Activated CD8-positive, alpha-beta memory T cell treated with anti-CD3 and anti-CD28 coated beads, Interleukin-2, amount 50 U/mL, for 48 hours (primary cell): ENCODE data around the gene TRIOBP.
"Not testable (repeated sequence)": the region's sequence is repeated elsewhere in the genome, so short reads cannot be mapped to it uniquely, and the experiment has no call there.

Experiments used
- DNase-seq: peaks from one replicate; pipeline ENCODE4 v3.0.0-alpha.2; 2020

TRIOBP gene

DNA sequence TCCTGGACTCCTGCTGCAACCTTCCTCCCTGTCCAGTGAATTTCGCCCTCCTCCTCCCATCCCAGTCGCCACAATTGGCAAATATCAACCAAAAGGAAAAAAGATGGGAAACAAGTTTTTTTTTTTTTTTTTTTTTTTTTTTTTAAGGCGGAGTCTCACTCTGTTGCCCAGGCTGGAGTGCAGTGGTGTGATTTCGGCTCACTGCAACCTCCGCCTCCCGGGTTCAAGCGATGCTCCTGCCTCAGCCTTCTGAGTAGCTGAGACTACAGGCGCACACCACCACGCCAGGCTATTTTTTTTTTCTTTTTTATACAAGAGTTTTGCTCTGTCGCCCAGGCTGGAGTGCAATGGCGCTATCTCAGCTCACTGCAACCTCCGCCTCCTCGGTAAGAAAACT lies 590 bp upstream of the TRIOBP start:
- DNase-seq: not testable (repeated sequence)

DNA sequence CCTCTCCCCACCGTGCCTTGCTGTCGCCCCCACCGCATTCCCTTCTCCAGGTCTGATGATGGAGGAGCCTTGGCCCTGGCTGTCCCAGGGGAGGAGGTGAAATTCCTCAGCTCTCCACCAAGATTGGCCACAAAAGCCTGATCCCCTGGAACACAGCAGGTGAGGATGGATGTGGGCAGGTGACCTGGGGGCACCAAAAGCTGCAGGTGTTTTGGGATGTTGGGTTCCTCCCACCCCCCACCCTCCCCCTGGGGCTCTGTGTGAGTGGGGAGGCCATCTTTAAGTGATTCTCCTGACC lies 639 bp downstream of the TRIOBP start:
- DNase-seq: no peak

DNA sequence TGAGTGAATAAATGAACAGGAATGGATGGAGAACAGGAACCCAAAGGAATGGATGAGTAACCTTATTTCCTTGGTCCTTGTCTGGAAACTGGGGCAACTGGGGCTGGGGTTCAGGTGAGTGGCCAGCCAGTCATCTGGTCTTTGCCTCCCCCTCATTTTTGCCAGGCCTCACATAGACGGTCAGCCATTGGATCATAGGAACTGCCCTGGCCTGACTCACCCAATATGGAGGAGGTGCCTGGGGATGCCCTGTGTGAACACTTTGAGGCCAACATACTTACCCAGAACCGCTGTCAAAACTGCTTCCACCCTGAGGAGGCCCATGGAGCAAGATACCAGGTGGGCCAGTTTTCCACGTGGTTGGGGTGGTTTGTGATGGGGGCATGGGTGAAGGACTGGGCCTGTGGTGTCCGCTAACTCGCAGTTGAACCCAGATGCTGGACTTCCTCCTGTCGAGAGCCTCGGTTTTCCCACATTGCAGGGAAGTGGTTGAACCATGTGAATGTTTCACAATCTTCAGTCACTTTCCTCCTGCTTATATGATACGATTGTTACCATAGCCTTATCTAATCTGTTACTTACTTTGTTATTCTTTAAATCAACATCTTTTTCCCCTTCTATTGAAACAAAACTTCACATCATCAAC lies 4.4 kb downstream of the TRIOBP start:
- DNase-seq: no peak

- DNase-seq: no peak
These were observed 7.1 kb downstream of the TRIOBP start for GRCh38 chr22:37703906-37704305.

- DNase-seq: no peak
These were observed 7.8 kb downstream of the TRIOBP start for GRCh38 chr22:37704645-37705044.

DNA sequence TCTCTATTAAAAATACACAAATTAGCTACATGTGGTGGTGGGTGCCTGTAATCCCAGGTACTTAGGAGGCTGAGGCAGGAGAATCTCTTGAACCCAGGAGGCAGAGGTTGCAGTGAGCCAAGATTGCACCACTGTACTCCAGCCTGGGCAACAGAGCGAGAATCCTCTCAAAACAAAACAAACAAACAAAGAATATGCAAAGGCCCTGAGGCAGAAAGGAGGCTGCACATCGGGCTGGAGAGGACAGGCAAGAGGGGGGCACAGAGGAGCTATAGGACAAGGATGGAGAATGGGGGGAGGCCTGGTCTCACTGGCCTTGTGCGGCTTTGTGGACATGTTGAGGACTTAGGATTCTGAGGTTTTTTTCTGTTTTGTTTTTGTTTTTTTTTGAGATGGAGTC lies 8.4 kb downstream of the TRIOBP start:
- no peak for DNase-seq

GRCh38 chr22:37708580-37709444 lies 12.0 kb downstream of the TRIOBP start:
- no peak for DNase-seq

DNA sequence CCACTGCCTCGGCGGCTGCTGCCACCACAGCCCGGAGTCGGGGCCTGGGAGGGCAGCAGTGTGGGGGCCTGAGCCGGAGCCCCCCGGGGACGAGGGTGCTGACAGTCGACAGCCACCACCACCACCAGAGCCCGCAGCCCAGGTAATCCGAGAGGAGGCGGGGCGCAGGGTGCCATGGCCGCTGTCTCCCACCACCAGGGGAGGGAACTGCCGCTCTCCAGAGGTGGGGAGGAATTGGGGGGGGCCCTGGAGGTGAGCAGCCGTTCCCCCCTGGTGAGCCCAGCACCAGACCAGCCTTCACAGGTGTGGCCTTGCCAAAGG lies 12.6 kb downstream of the TRIOBP start:
- no peak for DNase-seq

DNA sequence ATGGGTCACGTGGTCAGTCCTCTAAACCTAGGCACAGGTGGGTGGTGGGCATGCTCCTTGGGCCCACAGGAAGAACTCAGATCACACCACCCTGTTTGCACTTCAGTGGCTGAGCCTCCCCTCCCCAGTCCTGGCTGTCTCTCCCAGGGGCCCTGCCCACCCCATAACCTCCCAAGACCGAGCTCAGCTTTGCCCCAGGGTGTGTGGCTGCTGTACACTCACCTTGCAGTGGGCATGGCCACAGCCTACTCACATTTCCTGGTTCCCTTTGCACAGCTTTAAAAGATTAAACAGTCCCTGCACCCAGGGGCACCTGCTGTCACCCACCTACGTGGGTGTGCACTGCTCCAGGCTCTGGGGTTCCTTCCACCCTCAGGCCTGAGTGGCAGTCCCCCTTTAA lies 13.8 kb downstream of the TRIOBP start:
- DNase-seq: no peak

DNA sequence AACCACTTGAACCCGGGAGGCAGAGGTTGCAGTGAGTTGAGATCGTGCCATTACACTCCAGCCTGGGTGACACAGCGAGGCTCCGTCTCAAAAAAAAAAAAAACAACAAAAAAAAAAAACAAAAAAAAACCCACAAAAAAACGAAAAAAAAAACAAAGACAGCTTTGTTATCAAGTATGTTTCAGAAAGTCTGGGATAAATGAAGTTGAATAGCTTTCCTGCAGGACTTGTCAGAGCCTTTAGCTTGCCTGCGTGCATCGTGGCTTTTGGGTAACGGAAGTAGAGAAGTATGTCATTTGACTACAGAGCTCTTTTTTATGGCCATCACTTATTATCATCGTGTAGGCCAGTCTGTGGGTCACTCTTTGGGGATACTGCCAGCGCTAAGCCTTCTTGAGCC lies 14.6 kb downstream of the TRIOBP start:
- DNase-seq: no peak

DNA sequence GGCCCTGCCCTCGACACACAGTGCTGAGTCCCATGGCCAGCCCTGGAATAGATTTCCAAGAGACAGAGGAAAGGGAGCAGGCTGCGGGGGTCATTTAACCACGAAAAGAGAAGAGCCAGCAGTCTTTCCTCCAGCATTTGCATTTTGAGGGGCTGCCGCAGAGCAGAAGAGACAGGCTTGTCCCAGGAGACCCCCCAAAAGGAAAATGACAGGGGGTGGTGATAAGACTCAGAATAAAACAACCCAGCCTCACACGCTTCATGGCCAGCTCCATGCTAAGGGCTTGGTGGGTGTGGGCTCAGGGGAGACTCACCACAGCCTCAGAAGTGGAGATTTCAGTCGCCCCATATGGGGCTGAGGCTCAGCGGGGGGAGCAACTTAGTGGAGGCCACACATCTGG lies 16.9 kb downstream of the TRIOBP start:
- no peak for DNase-seq

- DNase-seq: no peak
These were observed 17.8 kb downstream of the TRIOBP start for GRCh38 chr22:37714634-37715033.

DNA sequence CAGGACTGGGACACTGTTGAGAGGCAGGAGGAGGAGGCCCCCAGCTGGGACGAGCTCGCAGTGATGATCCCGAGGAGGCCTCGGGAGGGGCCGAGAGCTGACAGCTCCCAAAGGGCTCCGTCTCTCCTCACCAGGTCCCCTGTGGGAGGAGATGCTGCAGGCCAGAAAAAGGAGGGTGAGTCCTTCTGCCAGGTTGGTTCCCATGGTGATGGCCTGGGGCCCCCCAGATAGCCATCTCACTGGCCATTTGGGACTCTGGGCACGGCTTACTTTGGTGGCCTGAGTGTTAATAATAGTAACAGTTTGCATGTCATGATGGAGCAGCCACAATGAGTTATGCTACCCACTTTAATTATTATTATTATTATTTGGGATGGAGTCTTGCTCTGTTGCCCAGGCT lies 18.9 kb downstream of the TRIOBP start:
- no peak for DNase-seq

GRCh38 chr22:37716708-37717107 lies 19.9 kb downstream of the TRIOBP start:
- no peak for DNase-seq

GRCh38 chr22:37717235-37717634 lies 20.4 kb downstream of the TRIOBP start:
- DNase-seq: not testable (repeated sequence)

DNA sequence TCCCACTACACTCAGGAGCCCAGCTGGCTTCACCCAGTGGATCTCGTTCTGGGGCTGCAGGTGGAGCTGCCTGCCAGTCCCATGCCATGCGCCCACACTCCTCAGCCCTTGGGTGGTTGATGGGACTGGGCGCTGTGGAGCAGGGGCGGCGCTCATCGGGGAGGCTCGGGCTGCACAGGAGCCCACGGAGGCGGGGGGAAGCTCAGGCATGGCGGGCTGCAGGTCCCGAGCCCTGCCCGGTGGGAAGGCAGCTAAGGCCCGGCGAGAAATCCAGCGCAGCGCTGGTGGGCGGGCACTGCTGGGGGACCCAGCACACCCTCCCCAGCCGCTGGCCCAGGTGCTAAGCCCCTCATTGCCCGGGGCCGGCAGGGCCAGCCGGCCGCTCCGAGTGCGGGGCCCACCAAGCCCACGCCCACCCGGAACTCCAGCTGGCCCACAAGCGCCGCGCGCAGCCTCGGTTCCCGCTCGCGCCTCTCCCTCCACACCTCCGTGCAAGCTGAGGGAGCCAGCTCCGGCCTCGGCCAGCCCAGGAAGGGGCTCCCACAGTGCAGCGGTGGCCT lies 21.0 kb downstream of the TRIOBP start:
- not testable (repeated sequence) for DNase-seq

DNA sequence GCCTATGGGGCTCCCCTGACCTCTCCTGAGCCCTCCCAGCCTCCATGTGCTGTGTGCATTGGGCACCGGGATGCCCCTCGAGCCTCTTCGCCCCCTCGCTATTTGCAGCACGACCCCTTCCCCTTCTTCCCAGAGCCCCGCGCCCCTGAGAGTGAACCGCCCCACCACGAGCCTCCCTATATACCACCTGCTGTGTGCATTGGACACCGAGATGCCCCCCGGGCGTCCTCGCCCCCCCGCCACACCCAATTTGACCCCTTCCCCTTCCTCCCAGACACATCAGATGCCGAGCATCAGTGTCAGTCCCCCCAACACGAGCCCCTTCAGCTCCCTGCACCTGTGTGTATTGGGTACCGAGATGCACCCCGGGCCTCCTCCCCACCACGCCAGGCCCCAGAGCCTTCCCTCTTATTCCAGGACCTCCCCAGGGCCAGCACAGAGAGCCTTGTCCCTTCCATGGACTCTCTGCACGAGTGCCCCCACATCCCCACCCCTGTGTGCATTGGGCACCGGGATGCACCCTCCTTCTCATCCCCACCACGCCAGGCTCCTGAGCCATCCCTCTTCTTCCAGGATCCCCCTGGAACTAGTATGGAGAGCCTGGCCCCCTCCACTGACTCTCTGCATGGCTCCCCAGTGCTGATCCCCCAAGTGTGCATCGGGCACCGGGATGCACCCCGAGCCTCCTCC lies 28.8 kb downstream of the TRIOBP start:
- no peak for DNase-seq

GRCh38 chr22:37726241-37726887 lies 29.5 kb downstream of the TRIOBP start:
- DNase-seq: no peak

- no peak for DNase-seq
These were observed 31.8 kb downstream of the TRIOBP start for GRCh38 chr22:37728620-37729019.

DNA sequence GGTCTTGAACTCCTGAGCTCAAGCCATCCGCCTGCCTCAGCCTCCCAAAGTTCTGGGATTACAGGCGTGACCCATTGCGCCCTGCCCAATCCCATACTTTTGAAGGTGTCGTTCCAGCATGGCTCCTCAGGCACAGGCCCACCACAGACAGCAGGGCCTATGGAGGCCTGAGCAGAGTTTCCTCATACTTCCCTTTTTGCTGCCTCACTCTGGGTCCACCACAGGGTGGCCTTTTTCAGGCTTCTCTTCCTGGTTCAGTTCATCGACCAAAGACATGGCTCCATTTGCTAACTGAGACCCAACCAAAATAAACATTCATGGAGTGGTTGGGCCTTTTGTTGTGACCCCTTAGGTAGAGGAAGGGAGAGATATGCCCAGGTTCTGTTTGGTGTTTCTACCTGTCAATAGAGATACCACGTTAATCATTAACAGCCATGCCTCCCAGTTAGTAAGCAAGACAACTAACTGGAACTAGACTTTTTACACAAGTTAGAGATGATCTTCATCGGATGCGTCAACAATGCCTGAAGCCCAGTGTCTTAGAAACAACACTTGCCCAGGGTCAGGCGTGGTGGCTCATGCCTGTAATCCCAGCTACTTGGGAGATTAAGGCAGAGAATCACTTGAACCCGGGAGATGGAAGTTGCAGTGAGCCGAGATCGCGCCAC lies 35.1 kb downstream of the TRIOBP start:
- no peak for DNase-seq

DNA sequence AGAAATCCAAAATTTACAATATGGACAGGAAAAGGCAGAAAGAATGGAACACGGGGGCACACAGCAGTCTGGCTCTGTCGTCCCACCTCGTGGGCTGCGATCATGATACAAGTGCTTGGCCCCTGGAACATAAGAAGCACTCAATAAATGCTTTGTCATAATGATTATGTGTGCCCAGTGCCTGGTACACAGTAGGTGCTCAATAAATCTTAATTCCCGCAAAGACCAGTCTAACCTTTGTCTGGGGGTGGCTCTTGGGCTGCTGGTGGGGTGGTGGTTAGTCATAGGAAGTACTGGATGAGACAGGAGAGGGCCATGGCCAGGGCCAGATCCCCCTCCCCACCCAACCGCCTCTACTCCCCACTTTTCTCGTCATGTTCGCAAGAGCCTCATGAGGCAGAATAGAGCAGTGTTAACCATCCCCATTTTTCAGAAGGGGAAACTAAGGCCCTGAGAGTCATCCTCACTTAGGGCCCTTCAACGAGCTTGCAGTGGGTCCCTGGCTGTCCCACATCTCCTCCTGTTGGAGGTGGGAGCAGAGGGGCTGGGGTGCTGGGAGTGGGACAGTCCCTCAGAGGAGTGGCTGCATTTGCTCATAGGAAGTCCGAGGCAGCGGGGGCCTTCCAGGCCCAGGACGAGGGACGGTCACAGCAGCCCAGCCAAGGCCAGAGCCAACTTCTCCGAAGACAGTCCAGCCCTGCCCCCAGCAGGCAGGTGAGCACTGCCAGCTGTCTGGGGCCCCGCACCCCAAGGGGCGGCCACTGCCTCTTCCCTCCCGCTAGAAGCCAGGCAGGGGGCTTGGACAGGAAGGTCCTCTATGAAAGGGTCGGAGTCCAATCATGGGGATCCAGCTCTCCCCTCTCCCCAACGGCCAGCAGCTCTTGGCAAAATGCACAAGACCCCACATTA lies 36.1 kb downstream of the TRIOBP start:
- no peak for DNase-seq
